NT2/D1 (cell line): ENCODE measurements around the gene SLC6A5.

Experiments
- DNase-seq: peaks from one replicate; pipeline ENCODE4 v3.0.0-alpha.2; 2011; ENCODE audit warnings: low read depth, low spot score
- H3K27me3 ChIP-seq: 2 replicates; pipeline ENCODE4 v1.6.0; 2011; ENCODE audit warnings: mild to moderate bottlenecking; ENCODE audit not compliant: insufficient read length, insufficient read depth
- H3K36me3 ChIP-seq: 2 replicates; pipeline ENCODE4 v1.6.1; 2011; ENCODE audit warnings: mild to moderate bottlenecking, low read length, mixed read lengths; ENCODE audit not compliant: insufficient read depth, insufficient read length
- H3K4me1 ChIP-seq: 2 replicates; pipeline ENCODE4 v1.5.1; 2011; ENCODE audit not compliant: insufficient read depth, insufficient read length
- H3K4me3 ChIP-seq: 2 replicates; pipeline ENCODE4 v1.5.1; 2011; ENCODE audit warnings: low read depth; ENCODE audit not compliant: insufficient read length
- H3K9ac ChIP-seq: 2 replicates; pipeline ENCODE4 v1.6.0; 2011; ENCODE audit warnings: low read depth; ENCODE audit not compliant: insufficient read length
- H3K9me3 ChIP-seq: 2 replicates; pipeline ENCODE4 v1.5.1; 2011; ENCODE audit warnings: mild to moderate bottlenecking, low read length; ENCODE audit not compliant: insufficient read depth
- SUZ12 ChIP-seq: IDR thresholded peaks from 2 replicates; pipeline ENCODE4 v1.6.1; 2011; ENCODE audit not compliant: insufficient read length, insufficient read depth; ENCODE audit errors: extremely low read depth
- YY1 ChIP-seq: IDR thresholded peaks from 2 replicates; pipeline ENCODE4 v1.6.1; 2011; ENCODE audit not compliant: insufficient read length, insufficient read depth
- ZNF274 ChIP-seq: IDR thresholded peaks from 2 replicates; pipeline ENCODE4 v1.6.1; 2011; ENCODE audit warnings: mild to moderate bottlenecking, low read depth, low read length

Gene SLC6A5

GRCh38 chr11:20644360-20644759, 45.0 kb downstream of the SLC6A5 start:
- Histone ChIP-seq H3K4me3 (no peak overlapping the region), H3K36me3 (no peaks in the 10 kb centered on the region), H3K27me3 (no peaks in the 10 kb centered on the region), H3K4me1 (no peaks in the 10 kb centered on the region), H3K9me3 (no peaks in the 10 kb centered on the region), H3K9ac (no peak overlapping the region)
- TF ChIP-seq SUZ12 (no peak), ZNF274 (no peak), YY1 (no peak)
- DNase-seq, result no peak

GRCh38 chr11:20647976-20648565, 48.7 kb downstream of the SLC6A5 start:
- Histone ChIP-seq H3K4me3 (no peak overlapping the region), H3K9me3 (no peaks in the 10 kb centered on the region), H3K36me3 (no peaks in the 10 kb centered on the region), H3K9ac (no peak overlapping the region), H3K27me3 (no peaks in the 10 kb centered on the region), H3K4me1 (no peaks in the 10 kb centered on the region)
- no peak for DNase-seq
- TF ChIP-seq YY1 (no peak), ZNF274 (no peak), SUZ12 (no peak)

GRCh38 chr11:20652150-20652806, 52.9 kb downstream of the SLC6A5 start:
- H3K9ac ChIP-seq, result no peak overlapping the region
- no peaks in the 10 kb centered on the region for H3K9me3 ChIP-seq
- no peak overlapping the region for H3K4me3 ChIP-seq
- H3K27me3 ChIP-seq, result no peaks in the 10 kb centered on the region
- no peak for TF ChIP-seq ZNF274
- no peak for TF ChIP-seq YY1
- no peak for TF ChIP-seq SUZ12
- no peaks in the 10 kb centered on the region for H3K36me3 ChIP-seq
- DNase-seq, result no peak
- H3K4me1 ChIP-seq, result no peaks in the 10 kb centered on the region

- no peak for DNase-seq
- no peaks in the 10 kb centered on the region for H3K4me1 ChIP-seq
- H3K9me3 ChIP-seq, result no peaks in the 10 kb centered on the region
- H3K27me3 ChIP-seq, result no peaks in the 10 kb centered on the region
- H3K36me3 ChIP-seq, result no peaks in the 10 kb centered on the region
- no peak overlapping the region for H3K9ac ChIP-seq
- H3K4me3 ChIP-seq, result no peak overlapping the region
- TF ChIP-seq SUZ12 (no peak), ZNF274 (no peak), YY1 (no peak)
Measured at GRCh38 chr11:20654038-20654437, 54.6 kb downstream of the SLC6A5 start.

GRCh38 chr11:20656901-20657300, 57.5 kb downstream of the SLC6A5 start:
- Histone ChIP-seq H3K9me3 (no peaks in the 10 kb centered on the region), H3K36me3 (no peaks in the 10 kb centered on the region), H3K9ac (no peak overlapping the region), H3K4me1 (no peaks in the 10 kb centered on the region), H3K27me3 (no peaks in the 10 kb centered on the region), H3K4me3 (no peak overlapping the region)
- DNase-seq, result no peak
- TF ChIP-seq YY1, result no peak
- no peak for TF ChIP-seq ZNF274
- TF ChIP-seq SUZ12, result no peak

GRCh38 chr11:20658135-20658534, 58.7 kb downstream of the SLC6A5 start:
- no peak for TF ChIP-seq YY1
- TF ChIP-seq SUZ12, result no peak
- TF ChIP-seq ZNF274, result no peak
- no peak overlapping the region for H3K4me3 ChIP-seq
- no peak for DNase-seq

GRCh38 chr11:20661445-20661844, 62.0 kb downstream of the SLC6A5 start:
- H3K9me3 ChIP-seq, result no peaks in the 10 kb centered on the region
- no peaks in the 10 kb centered on the region for H3K36me3 ChIP-seq
- TF ChIP-seq YY1 (no peak), SUZ12 (no peak), ZNF274 (no peak)
- DNase-seq, result no peak
- peaks cover 6% of the 10 kb centered on the region for H3K27me3 ChIP-seq
- H3K4me1 ChIP-seq, result no peaks in the 10 kb centered on the region
- no peak overlapping the region for H3K4me3 ChIP-seq
- H3K9ac ChIP-seq, result no peak overlapping the region

More at GRCh38 chr11:20658135-20658534, 58.7 kb downstream of the SLC6A5 start:
- no peaks in the 10 kb centered on the region for H3K9me3 ChIP-seq
- H3K36me3 ChIP-seq, result no peaks in the 10 kb centered on the region
- no peak overlapping the region for H3K9ac ChIP-seq
- H3K4me1 ChIP-seq, result no peaks in the 10 kb centered on the region
- H3K27me3 ChIP-seq, result no peaks in the 10 kb centered on the region
